ENCODE results near the gene DLG5.

DNA sequence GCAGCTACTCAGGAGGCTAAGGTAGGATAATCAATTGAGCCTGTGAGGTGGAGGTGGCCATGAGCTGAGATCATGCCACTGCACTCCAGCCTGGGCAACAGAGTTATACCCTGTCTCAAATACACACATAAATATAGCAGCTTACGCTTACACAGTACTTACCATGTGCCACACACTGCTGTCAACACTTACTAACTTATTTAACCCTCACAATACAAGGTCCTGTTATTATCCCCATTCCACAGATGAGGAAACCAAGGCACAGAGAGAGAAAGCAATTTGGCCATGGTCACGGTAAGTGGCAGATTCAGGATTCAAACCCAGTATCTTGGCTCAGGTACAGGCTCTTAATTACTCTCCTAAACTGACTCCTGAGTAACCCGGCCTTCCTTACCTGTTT is 19.1 kb downstream of the DLG5 start:
- TF ChIP-seq, protein P1, sequence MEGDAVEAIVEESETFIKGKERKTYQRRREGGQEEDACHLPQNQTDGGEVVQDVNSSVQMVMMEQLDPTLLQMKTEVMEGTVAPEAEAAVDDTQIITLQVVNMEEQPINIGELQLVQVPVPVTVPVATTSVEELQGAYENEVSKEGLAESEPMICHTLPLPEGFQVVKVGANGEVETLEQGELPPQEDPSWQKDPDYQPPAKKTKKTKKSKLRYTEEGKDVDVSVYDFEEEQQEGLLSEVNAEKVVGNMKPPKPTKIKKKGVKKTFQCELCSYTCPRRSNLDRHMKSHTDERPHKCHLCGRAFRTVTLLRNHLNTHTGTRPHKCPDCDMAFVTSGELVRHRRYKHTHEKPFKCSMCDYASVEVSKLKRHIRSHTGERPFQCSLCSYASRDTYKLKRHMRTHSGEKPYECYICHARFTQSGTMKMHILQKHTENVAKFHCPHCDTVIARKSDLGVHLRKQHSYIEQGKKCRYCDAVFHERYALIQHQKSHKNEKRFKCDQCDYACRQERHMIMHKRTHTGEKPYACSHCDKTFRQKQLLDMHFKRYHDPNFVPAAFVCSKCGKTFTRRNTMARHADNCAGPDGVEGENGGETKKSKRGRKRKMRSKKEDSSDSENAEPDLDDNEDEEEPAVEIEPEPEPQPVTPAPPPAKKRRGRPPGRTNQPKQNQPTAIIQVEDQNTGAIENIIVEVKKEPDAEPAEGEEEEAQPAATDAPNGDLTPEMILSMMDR (IDR thresholded peaks at IDR 0.05) = no peak
- TF ChIP-seq EZH2 (IDR thresholded peaks at IDR 0.05) (no peak), EZH2phosphoT487 (IDR thresholded peaks at IDR 0.05) (no peak)
